HL-60 (cell line): ENCODE measurements around the gene ZNF397.

Experiments
- DNase-seq, 2 experiments: peaks; one replicate each; pipeline ENCODE4 v3.0.0-alpha.2; 2010 to 2020; ENCODE audit warnings: low read depth in 1 of 2, low spot score in 1 of 2
- H3K27ac ChIP-seq: fragments of 250-450 bp; sonication (Bioruptor Pico); replicated peaks from 2 replicates; pipeline ENCODE4 v1.5.1; 2020; ENCODE audit warnings: mild to moderate bottlenecking, moderate library complexity
- H3K27me3 ChIP-seq: fragments of 250-450 bp; sonication (Bioruptor Pico); 2 replicates; pipeline ENCODE4 v1.5.1; 2021; ENCODE audit warnings: mild to moderate bottlenecking, moderate library complexity; ENCODE audit not compliant: insufficient read depth, poor library complexity, severe bottlenecking
- H3K4me3 ChIP-seq: replicated peaks from 2 replicates; pipeline ENCODE4 v1.5.1; 2011; ENCODE audit warnings: mild to moderate bottlenecking, control low read depth, low read length; ENCODE audit not compliant: insufficient read depth
- GABPA ChIP-seq: IDR thresholded peaks from 2 replicates; pipeline ENCODE4 v1.6.1; 2012; ENCODE audit warnings: low read depth
- POLR2AphosphoS5 ChIP-seq: IDR thresholded peaks from 2 replicates; pipeline ENCODE4 v1.6.1; 2012; ENCODE audit warnings: low read depth
- SPI1 ChIP-seq: IDR thresholded peaks from 2 replicates; pipeline ENCODE4 v1.6.1; 2012; ENCODE audit warnings: low read depth, mild to moderate bottlenecking, borderline replicate concordance
- TF ChIP-seq, protein P1 (sequence below): IDR thresholded peaks from one replicate; pipeline ENCODE4 v1.5.1; 2011; ENCODE audit warnings: low read length, control low read depth, inconsistent platforms; ENCODE audit not compliant: insufficient read depth
- TF ChIP-seq, protein P2 (sequence below): IDR thresholded peaks from 2 replicates; pipeline ENCODE4 v1.6.1; 2012; ENCODE audit warnings: low read depth; ENCODE audit not compliant: insufficient replicate concordance

The ZNF397 gene

DNA sequence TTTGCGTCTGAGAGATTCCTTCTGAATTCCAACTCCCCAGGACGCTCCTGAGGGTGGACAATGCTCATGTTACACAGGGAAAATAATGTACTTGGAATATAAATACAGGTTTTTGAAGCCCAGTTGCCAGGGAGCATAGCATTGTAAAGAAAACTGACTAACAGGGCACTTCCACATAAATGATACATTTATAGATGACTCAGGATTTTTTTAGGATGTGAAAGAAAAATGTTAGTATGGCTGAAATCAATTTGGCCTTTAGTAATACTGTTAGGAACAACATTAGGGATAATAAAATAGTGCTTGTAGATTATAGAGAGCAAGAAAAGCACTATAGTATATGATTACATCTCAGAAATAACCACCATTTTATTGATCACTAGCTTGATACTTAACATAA, 23.6 kb downstream of the ZNF397 start:
- DNase-seq: no peak
- no peaks in the 10 kb centered on the region for H3K27me3 ChIP-seq
- TF ChIP-seq POLR2AphosphoS5 (no peak), SPI1 (no peak), GABPA (no peak)
- TF ChIP-seq, protein P1, sequence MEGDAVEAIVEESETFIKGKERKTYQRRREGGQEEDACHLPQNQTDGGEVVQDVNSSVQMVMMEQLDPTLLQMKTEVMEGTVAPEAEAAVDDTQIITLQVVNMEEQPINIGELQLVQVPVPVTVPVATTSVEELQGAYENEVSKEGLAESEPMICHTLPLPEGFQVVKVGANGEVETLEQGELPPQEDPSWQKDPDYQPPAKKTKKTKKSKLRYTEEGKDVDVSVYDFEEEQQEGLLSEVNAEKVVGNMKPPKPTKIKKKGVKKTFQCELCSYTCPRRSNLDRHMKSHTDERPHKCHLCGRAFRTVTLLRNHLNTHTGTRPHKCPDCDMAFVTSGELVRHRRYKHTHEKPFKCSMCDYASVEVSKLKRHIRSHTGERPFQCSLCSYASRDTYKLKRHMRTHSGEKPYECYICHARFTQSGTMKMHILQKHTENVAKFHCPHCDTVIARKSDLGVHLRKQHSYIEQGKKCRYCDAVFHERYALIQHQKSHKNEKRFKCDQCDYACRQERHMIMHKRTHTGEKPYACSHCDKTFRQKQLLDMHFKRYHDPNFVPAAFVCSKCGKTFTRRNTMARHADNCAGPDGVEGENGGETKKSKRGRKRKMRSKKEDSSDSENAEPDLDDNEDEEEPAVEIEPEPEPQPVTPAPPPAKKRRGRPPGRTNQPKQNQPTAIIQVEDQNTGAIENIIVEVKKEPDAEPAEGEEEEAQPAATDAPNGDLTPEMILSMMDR: no peak
- TF ChIP-seq, protein P2, sequence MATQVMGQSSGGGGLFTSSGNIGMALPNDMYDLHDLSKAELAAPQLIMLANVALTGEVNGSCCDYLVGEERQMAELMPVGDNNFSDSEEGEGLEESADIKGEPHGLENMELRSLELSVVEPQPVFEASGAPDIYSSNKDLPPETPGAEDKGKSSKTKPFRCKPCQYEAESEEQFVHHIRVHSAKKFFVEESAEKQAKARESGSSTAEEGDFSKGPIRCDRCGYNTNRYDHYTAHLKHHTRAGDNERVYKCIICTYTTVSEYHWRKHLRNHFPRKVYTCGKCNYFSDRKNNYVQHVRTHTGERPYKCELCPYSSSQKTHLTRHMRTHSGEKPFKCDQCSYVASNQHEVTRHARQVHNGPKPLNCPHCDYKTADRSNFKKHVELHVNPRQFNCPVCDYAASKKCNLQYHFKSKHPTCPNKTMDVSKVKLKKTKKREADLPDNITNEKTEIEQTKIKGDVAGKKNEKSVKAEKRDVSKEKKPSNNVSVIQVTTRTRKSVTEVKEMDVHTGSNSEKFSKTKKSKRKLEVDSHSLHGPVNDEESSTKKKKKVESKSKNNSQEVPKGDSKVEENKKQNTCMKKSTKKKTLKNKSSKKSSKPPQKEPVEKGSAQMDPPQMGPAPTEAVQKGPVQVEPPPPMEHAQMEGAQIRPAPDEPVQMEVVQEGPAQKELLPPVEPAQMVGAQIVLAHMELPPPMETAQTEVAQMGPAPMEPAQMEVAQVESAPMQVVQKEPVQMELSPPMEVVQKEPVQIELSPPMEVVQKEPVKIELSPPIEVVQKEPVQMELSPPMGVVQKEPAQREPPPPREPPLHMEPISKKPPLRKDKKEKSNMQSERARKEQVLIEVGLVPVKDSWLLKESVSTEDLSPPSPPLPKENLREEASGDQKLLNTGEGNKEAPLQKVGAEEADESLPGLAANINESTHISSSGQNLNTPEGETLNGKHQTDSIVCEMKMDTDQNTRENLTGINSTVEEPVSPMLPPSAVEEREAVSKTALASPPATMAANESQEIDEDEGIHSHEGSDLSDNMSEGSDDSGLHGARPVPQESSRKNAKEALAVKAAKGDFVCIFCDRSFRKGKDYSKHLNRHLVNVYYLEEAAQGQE: no peak
- no peak overlapping the region for H3K4me3 ChIP-seq
- no peak overlapping the region for H3K27ac ChIP-seq

DNA sequence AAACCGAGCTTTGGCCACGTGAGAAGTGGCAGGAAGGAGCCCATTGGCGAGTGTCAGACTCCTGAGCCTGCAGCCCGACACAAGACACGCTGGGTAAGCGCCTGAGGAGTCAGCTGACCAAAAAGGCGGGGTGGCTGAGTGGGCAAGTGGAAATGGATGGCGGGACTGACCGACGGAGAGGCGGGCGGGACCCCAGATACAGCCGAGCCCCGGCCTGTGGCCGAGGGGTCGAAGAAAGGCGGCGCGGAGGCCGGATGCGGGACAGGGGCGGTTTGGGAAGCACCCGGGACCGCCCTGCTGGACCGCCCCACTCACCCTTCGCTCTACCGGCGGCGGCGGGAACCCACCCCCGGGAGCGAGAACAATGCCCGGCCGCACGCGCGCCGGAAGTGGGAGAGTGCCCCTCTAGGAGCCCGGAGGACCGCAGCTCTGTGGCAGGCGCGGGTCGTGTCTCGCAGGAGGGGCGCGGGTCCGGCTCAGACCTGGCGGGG, 26.4 kb downstream of the ZNF397 start:
- DNase-seq: no peak
- Histone ChIP-seq H3K27me3 (no peaks in the 10 kb centered on the region), H3K4me3 (no peak overlapping the region), H3K27ac (no peak overlapping the region)
- TF ChIP-seq SPI1 (no peak), GABPA (no peak), POLR2AphosphoS5 (no peak)
- TF ChIP-seq, protein P2: no peak
- TF ChIP-seq, protein P1: no peak

DNA sequence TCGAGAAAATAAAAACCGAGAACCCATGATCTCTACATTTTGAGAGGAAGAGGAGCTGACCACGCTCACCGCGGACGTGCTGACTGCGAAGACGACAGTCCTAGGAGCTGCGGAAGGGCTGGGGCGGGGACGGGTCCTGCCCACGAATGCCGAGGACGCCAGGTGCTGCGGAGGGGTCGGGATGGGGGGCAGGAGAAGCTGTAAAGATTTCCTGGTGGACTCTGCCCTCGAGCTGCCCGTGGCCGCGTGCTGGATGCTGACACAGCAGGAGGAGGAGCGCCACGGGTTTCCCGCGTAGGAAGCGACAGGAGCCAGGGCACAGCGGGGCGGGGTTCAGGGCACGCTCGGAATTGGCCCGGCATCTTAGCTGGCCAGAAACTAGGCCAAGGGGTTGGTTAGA, 27.0 kb downstream of the ZNF397 start:
- H3K27me3 ChIP-seq: no peaks in the 10 kb centered on the region
- TF ChIP-seq POLR2AphosphoS5: no peak
- no peak for TF ChIP-seq GABPA
- TF ChIP-seq SPI1: no peak
- TF ChIP-seq, protein P1: no peak
- TF ChIP-seq, protein P2: no peak
- no peak overlapping the region for H3K27ac ChIP-seq
- no peak for DNase-seq
- H3K4me3 ChIP-seq: no peak overlapping the region
